IMR-90 (cell line): ENCODE data around the gene ADPRHL1. TPM values are rescaled to one million over a fixed set of nuclear protein-coding genes. Genes with fewer than 3 reads are reported as not detected.

Experiments used
- ATAC-seq: fragments of 200-7000 bp; cut with Tn5 transposase; 2 replicates; pipeline ENCODE4 v1.9.1; 2020; ENCODE audit warnings: low read depth, mild to moderate bottlenecking, moderate library complexity
- BruUV-seq: library from RNA; stranded (reverse); fragments of 400-500 nt; replicated peaks from 2 replicates; lab custom pipeline; 2021; lab: Mats Ljungman, UMichigan
- CTCF ChIA-PET: fragments of 300-600 bp; formaldehyde crosslinking; extraction: SDS; loops from one replicate; lab custom pipeline; 2021; ENCODE audit warnings: antibody characterized with exemption; lab: Yijun Ruan, JAX
- POLR2A ChIA-PET: fragments of 300-600 bp; sonication (Branson Sonifier 250); formaldehyde crosslinking; loops from one replicate; lab custom pipeline; 2022; ENCODE audit warnings: antibody characterized with exemption; ENCODE audit not compliant: unreplicated experiment; lab: Charles Lee
- DNase-seq: peaks from one replicate; pipeline ENCODE4 v3.0.0; 2013
- H2AFZ ChIP-seq: replicated peaks from 2 replicates; pipeline ENCODE3; 2013; ENCODE audit warnings: low read length, mild to moderate bottlenecking; ENCODE audit not compliant: poor library complexity
- H2AK5ac ChIP-seq: 2 replicates; pipeline ENCODE4 v1.6.1; 2013; ENCODE audit warnings: low read depth, low read length, inconsistent platforms
- H2AK9ac ChIP-seq: replicated peaks from 2 replicates; pipeline ENCODE3; 2013; ENCODE audit warnings: mild to moderate bottlenecking, low read depth, low read length, moderate library complexity; ENCODE audit not compliant: poor library complexity
- H2BK120ac ChIP-seq: 2 replicates; pipeline ENCODE4 v1.6.1; 2013; ENCODE audit warnings: low read depth, low read length, inconsistent platforms
- H2BK15ac ChIP-seq: 3 replicates; pipeline ENCODE4 v1.6.1; 2013; ENCODE audit warnings: low read depth, low read length, inconsistent platforms
- H2BK20ac ChIP-seq: 2 replicates; pipeline ENCODE4 v1.6.1; 2013; ENCODE audit warnings: low read depth, mild to moderate bottlenecking, inconsistent platforms, low read length, moderate library complexity
- H2BK5ac ChIP-seq: 2 replicates; pipeline ENCODE4 v1.6.1; 2013; ENCODE audit warnings: mild to moderate bottlenecking, low read depth, low read length, inconsistent platforms; ENCODE audit not compliant: poor library complexity, severe bottlenecking
- H3K14ac ChIP-seq: replicated peaks from 2 replicates; pipeline ENCODE4 v1.6.1; 2013; ENCODE audit warnings: low read depth, low read length, inconsistent platforms
- H3K18ac ChIP-seq: 2 replicates; pipeline ENCODE4 v1.6.1; 2013; ENCODE audit warnings: low read depth, low read length, control low read depth
- H3K23ac ChIP-seq: 2 replicates; pipeline ENCODE4 v1.6.1; 2013; ENCODE audit warnings: low read depth, low read length, inconsistent platforms
- H3K27ac ChIP-seq: 2 replicates; pipeline ENCODE4 v1.5.1; 2013; ENCODE audit warnings: mild to moderate bottlenecking, control low read depth, low read length; ENCODE audit not compliant: insufficient read depth
- H3K27me3 ChIP-seq: 2 replicates; pipeline ENCODE4 v1.6.1; 2013; ENCODE audit warnings: low read length; ENCODE audit not compliant: control insufficient read depth, insufficient read depth
- H3K36me3 ChIP-seq: 2 replicates; pipeline ENCODE4 v1.6.1; 2013; ENCODE audit warnings: low read length, mixed read lengths; ENCODE audit not compliant: control insufficient read depth, insufficient read depth
- H3K4ac ChIP-seq: 2 replicates; pipeline ENCODE4 v1.6.1; 2013; ENCODE audit warnings: low read depth, low read length, inconsistent platforms
- H3K4me1 ChIP-seq: 2 replicates; pipeline ENCODE4 v1.6.1; 2013; ENCODE audit warnings: low read length, mixed read lengths; ENCODE audit not compliant: control insufficient read depth, insufficient read depth
- H3K4me2 ChIP-seq: 2 replicates; pipeline ENCODE4 v1.6.1; 2013; ENCODE audit warnings: low read depth, mild to moderate bottlenecking, control low read depth, low read length, moderate library complexity
- H3K4me3 ChIP-seq: 2 replicates; pipeline ENCODE4 v1.5.1; 2013; ENCODE audit warnings: low read depth, mild to moderate bottlenecking, control low read depth, low read length, moderate library complexity; ENCODE audit not compliant: insufficient read depth
- H3K56ac ChIP-seq: 2 replicates; pipeline ENCODE4 v1.6.1; 2013; ENCODE audit warnings: low read length, inconsistent platforms; ENCODE audit not compliant: insufficient read depth; ENCODE audit errors: extremely low read depth
- H3K79me1 ChIP-seq, 2 experiments: 2 replicates each; pipeline ENCODE4 v1.6.1; 2013; ENCODE audit warnings: low read length in 2 of 2, inconsistent platforms in 1 of 2, low read depth in 1 of 2
- H3K9ac ChIP-seq: 2 replicates; pipeline ENCODE4 v1.6.1; 2013; ENCODE audit warnings: low read depth, low read length, control low read depth
- H3K9me1 ChIP-seq: 2 replicates; pipeline ENCODE4 v1.6.1; 2013; ENCODE audit warnings: low read length, inconsistent platforms; ENCODE audit not compliant: insufficient read depth
- H3K9me3 ChIP-seq: 2 replicates; pipeline ENCODE4 v1.6.1; 2013; ENCODE audit warnings: low read length; ENCODE audit not compliant: control insufficient read depth, insufficient read depth
- H4K20me1 ChIP-seq: 2 replicates; pipeline ENCODE4 v1.6.1; 2013; ENCODE audit warnings: low read length, inconsistent platforms; ENCODE audit not compliant: insufficient read depth
- H4K5ac ChIP-seq: 2 replicates; pipeline ENCODE4 v1.6.1; 2013; ENCODE audit warnings: mild to moderate bottlenecking, low read depth, low read length, control low read depth
- H4K8ac ChIP-seq, 2 experiments: 2 replicates each; pipeline ENCODE4 v1.6.1; 2013; ENCODE audit warnings: low read depth in 2 of 2, low read length in 2 of 2, control low read depth in 1 of 2, inconsistent platforms in 1 of 2
- H4K91ac ChIP-seq: 2 replicates; pipeline ENCODE4 v1.6.1; 2013; ENCODE audit warnings: low read depth, low read length, inconsistent platforms; ENCODE audit not compliant: insufficient read depth
- FOS ChIP-seq: fragments of 150-350 bp; IDR thresholded peaks from 2 replicates; pipeline ENCODE4 v1.6.1; 2016; ENCODE audit warnings: low read depth, low read length
- RAD21 ChIP-seq: IDR thresholded peaks from 2 replicates; pipeline ENCODE4 v1.6.1; 2012; ENCODE audit warnings: low read length, improper control_type of control experiment
- RCOR1 ChIP-seq: IDR thresholded peaks from 2 replicates; pipeline ENCODE4 v1.6.1; 2012; ENCODE audit warnings: mild to moderate bottlenecking, low read length, improper control_type of control experiment; ENCODE audit not compliant: insufficient replicate concordance
- SMC3 ChIP-seq: fragments of 150-350 bp; IDR thresholded peaks from 2 replicates; pipeline ENCODE4 v1.6.1; 2016; ENCODE audit warnings: low read depth, mild to moderate bottlenecking, antibody characterized with exemption, low read length, moderate library complexity
- WGBS, 2 experiments: methylation state at CpG; one replicate each; pipeline versions ENCODE4 v1.1.5 to v1.1.7; 2013; ENCODE audit warnings: missing lambda C conversion rate in 2 of 2; ENCODE audit not compliant: insufficient read length in 1 of 2; ENCODE audit errors: extremely low coverage in 2 of 2; 5-methylcytosine and 5-hydroxymethylcytosine counted together
- dilution Hi-C: fragments of 300-500 bp; cut with HindIII; formaldehyde crosslinking; loops from one replicate; pipeline ENCODE4 v1.14.3; 2018; ENCODE audit warnings: low sequenced_read_pairs; ENCODE audit not compliant: unreplicated experiment
- in situ Hi-C: fragments of 300-500 bp; cut with MboI; formaldehyde crosslinking; loops from 3 replicates; pipeline ENCODE4 v1.14.3; 2019; ENCODE audit warnings: low sequenced_read_pairs, inconsistent platforms, mixed read lengths
- intact Hi-C: fragments of 100-400 bp; cut with micrococcal nuclease; formaldehyde crosslinking; loops from 2 replicates; pipeline ENCODE4 v1.10.0; 2022
- polyA plus RNA-seq, 3 experiments: library from polyadenylated mRNA; depleted of rRNA; stranded (reverse); fragments of >200 nt; gene quantifications; 2 replicates each; pipeline ENCODE4 v1.2.3, GENCODE V29; 2012; ENCODE audit warnings: low replicate concordance in 1 of 3
- total RNA-seq: library from RNA; depleted of rRNA; stranded (reverse); fragments of >200 nt; gene quantifications from 2 replicates; pipeline ENCODE4 v1.2.3, GENCODE V29; 2012
- TF ChIP-seq, protein P1 (sequence below): conservative IDR thresholded peaks from 2 replicates; pipeline ENCODE4 v1.5.1; 2012; ENCODE audit warnings: mild to moderate bottlenecking, low read depth, low read length, improper control_type of control experiment

ADPRHL1 gene
- total and polyA plus RNA-seq, 2 of the 4 experiments (the other 2 are of a cell fraction), result 0.36 to 0.67 TPM

DNA sequence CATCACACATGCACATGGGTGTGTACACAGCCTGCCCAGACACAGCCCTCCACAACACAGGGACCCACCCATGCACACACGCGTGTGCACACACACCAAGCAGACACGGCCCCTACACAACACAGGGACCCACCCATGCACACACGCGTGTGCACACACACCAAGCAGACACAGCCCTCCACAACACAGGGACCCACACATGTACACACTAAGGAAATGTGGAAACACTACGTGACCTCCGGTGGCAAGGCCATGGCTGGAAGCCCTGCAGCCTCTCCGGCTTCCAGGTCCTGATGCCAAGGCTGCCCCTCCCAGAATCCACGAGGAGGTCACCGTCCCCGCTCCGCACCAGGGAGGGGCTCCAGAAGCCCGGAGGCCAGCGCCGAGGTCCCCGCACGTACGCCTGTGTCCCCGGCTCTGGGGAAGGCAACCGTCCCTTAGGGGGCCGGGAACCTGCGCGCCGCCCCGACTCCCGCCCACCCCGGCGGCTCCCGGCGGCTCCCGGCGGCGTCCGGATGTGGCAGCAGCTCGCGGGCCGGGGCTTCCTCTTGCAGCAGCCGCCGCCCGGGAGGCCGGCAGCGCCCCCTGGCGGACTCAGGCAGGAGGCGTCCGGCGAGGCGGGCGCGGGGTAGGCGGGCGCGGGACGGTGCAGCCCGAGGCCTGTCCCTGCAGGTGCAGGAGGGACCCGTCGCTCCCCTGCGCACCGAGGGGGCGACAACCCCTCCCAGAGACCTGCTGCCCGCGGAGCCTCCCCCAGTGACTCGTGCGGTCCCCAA lies 59.5 kb downstream of the ADPRHL1 start:
- peak overlapping the region; percentile 87 for H4K5ac ChIP-seq
- in situ Hi-C loops, result loop anchor here (25.0 kb wide), 1 partner anchor 456 kb away; no protein-coding TSS in a partner anchor
- peaks cover 4 to 6% of the 10 kb centered on the region in 2 experiments; a peak in 3 of 4 replicates for H3K79me1 ChIP-seq
- TF ChIP-seq, protein P1, sequence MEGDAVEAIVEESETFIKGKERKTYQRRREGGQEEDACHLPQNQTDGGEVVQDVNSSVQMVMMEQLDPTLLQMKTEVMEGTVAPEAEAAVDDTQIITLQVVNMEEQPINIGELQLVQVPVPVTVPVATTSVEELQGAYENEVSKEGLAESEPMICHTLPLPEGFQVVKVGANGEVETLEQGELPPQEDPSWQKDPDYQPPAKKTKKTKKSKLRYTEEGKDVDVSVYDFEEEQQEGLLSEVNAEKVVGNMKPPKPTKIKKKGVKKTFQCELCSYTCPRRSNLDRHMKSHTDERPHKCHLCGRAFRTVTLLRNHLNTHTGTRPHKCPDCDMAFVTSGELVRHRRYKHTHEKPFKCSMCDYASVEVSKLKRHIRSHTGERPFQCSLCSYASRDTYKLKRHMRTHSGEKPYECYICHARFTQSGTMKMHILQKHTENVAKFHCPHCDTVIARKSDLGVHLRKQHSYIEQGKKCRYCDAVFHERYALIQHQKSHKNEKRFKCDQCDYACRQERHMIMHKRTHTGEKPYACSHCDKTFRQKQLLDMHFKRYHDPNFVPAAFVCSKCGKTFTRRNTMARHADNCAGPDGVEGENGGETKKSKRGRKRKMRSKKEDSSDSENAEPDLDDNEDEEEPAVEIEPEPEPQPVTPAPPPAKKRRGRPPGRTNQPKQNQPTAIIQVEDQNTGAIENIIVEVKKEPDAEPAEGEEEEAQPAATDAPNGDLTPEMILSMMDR, result peak; percentile 85
- TF ChIP-seq RCOR1, result no peak
- peak; percentile 88 for TF ChIP-seq RAD21
- no peak for TF ChIP-seq FOS
- peak; percentile 82 for TF ChIP-seq SMC3
- dilution Hi-C loops, result no loop called here
- peaks cover 4% of the 10 kb centered on the region; the same call in 1 of the 2 replicates for H3K4me1 ChIP-seq
- DNase-seq (peak; percentile 59), ATAC-seq (peak; percentile 97)
- H3K23ac ChIP-seq, result peak overlapping the region; percentile 72; the same call in 1 of the 2 replicates
- H2BK120ac ChIP-seq, result peak overlapping the region; percentile 71
- peak overlapping the region; percentile 74 for H2AK9ac ChIP-seq
- H3K56ac ChIP-seq, result no peak overlapping the region; the same call in 1 of the 2 replicates
- H3K4ac ChIP-seq, result peak overlapping the region; percentile 73
- peak overlapping the region; percentile 49 for H2BK5ac ChIP-seq
- peak overlapping the region; percentile 75 for H4K91ac ChIP-seq
- no TSS peak for BruUV-seq
- H3K9me3 ChIP-seq, result no peaks in the 10 kb centered on the region
- ChIA-PET POLR2A (no interaction called here), CTCF (interaction anchor here (0.6 to 0.7 kb wide), 2 partner anchors 17 to 356 kb away, joined by 3 to 4 read pairs; no protein-coding TSS in a partner anchor)
- peak overlapping the region; percentile 96 to 97 for H4K8ac ChIP-seq
- H3K9ac ChIP-seq, result peak overlapping the region; percentile 88
- intact Hi-C loops, result loop anchor here (1.0 kb wide), 2 partner anchors 118 to 358 kb away; no protein-coding TSS in a partner anchor
- H3K9me1 ChIP-seq, result peaks cover 4% of the 10 kb centered on the region; the same call in 1 of the 2 replicates
- peak overlapping the region; percentile 89 for H3K4me3 ChIP-seq
- 0 out of 2 replicates have a peak overlapping the region, but pooled peaks have one; percentile 3 for H2BK20ac ChIP-seq
- H4K20me1 ChIP-seq, result no peaks in the 10 kb centered on the region
- 0 out of 3 replicates have a peak overlapping the region, but pooled peaks have one; percentile 2 for H2BK15ac ChIP-seq
- no peaks in the 10 kb centered on the region for H3K36me3 ChIP-seq
- H2AFZ ChIP-seq, result peak overlapping the region; percentile 93
- H3K27ac ChIP-seq, result peak overlapping the region; percentile 73
- H2AK5ac ChIP-seq, result peak overlapping the region; percentile 87; the same call in 1 of the 2 replicates
- H3K27me3 ChIP-seq, result no peaks in the 10 kb centered on the region
- 1% methylated on average over 26 of the region's 63 CpGs; no CpG with 5 or more reads in 1 of the 2 experiments for WGBS, 2 experiments
- peak overlapping the region; percentile 89 for H3K14ac ChIP-seq
- H3K4me2 ChIP-seq, result peak overlapping the region; percentile 97
- H3K18ac ChIP-seq, result peak overlapping the region; percentile 76
